GM19452 (cell line): ENCODE data around the gene NOP9.

Source experiments
- ATAC-seq: cut with Tn5 transposase; IDR thresholded peaks from one replicate; pipeline ENCODE4 v1.9.1; 2021; ENCODE audit not compliant: unreplicated experiment

Gene NOP9

GRCh38 chr14:24282736-24283135 is 16.9 kb upstream of the NOP9 start:
- no peak for ATAC-seq

DNA sequence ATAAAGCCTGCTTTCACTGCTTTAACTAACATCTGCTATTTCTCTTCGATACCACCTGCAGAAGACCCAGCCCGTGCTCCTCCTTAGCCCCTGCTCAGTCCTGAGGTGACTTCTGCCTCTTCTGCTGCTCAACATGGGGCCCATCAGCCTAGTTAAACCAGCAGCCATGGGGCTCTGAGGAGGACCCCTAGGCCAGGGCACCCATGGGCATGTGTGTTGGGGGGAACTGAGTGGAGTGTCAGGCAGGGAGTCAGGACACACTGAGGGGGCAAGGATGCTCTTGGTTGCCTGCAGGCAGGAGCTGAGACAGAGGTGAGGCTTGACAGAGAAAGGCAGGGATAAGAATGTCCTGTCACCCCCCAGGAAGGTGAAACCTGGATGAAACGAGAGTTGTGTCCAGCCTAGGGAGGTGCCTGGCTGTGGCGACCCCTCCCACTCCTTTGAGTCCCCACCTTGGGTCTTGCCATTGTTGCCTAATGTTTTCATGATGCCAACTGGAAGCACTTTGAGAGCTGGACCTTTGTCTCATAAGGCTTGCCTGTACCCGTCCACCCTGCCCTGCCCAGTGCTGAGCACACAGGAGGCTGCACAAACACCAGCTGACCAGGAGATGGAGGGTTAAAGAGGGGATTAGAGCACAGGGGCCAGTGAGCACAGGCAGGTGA is 15.7 kb upstream of the NOP9 start:
- ATAC-seq: no peak

DNA sequence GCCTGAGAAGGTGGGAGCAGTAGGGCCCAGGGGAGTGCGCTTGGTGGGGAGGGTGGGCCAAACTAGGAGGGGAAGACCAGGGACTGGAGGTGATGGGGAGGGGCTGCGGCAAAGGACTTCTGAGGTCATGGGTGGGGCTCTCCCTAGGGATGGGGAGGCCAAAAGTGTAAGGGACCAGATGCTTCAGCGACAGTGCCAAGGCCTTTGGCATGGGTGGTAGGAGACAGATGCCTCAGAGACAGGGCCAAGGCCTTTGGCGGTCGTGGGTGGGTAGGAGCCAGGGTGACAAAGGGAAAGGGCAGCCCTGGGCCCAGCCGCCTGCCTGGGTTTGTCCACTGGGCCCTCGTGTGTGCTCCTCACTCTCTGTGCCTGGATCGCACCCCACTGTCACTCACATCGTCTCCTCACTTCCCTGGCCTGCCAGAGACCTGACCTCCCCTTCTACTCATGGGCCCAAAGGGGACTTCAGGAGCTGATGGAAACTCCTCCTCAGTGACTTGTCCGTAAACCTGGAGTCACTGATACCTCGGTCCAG is 15.1 kb upstream of the NOP9 start:
- ATAC-seq: no peak

- no peak for ATAC-seq
Observed at GRCh38 chr14:24285351-24285750, 14.3 kb upstream of the NOP9 start.

DNA sequence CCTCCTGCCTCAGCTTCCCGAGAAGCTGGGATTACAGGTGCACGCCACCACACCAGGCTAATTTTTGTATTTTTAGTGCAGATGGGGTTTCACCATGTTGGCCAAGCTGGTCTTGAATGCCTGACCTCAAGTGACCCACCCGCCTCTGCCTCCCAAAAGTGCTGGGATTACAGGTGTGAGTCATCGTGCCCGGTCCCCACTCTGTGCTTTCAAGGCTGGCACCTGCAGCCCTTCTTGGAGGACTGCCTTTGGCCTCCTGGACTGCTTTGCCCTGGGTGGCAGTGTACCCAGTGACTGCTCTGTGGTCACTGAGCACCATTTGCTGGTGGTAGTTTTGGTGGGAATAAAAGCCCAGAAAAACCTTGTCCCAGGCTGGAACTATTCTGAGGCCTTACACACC is 12.7 kb upstream of the NOP9 start:
- no peak for ATAC-seq

GRCh38 chr14:24289649-24290280 is 9.9 kb upstream of the NOP9 start:
- ATAC-seq: peak; percentile 78

DNA sequence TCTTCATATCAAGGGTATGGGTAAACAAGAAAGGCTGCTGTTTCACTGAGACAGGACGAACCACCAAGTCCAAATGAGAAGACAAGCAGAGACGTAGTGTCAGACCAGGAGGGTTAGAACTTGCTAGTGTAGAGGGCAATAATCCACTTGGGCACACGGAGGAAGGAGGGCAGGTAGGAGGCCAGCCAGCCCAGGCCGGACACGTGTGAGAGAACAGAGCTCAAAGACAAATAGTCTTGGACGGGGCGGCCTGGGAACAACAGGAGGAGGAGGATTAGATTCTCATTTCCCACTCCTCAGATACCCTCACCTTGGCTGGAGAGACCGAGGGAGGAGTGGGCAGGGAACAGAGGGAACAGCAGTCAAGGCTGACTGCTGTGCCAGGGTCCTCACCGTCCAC is 8.9 kb upstream of the NOP9 start:
- no peak for ATAC-seq

- ATAC-seq: no peak
Observed at GRCh38 chr14:24291446-24292117, 8.1 kb upstream of the NOP9 start.

GRCh38 chr14:24292118-24292807 is 7.4 kb upstream of the NOP9 start:
- no peak for ATAC-seq

DNA sequence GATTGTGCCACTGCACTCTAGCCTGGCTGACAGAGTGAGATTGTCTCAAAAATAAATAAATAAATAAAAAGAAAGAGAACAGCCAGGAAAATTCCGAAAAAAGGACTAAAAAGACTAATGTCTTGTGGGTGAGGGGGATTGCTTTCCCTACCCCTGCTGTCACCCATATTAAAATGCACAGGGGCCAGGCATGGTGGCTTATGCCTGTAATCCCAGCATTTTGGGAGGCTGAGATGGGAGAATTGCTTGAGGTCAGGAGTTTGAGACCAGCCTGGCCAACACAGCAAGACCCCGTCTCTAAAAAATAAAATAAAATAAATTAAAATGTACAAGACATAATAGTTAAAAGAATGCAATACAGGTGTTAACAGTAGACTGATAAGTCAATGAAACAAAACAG is 6.1 kb upstream of the NOP9 start:
- ATAC-seq: no peak

DNA sequence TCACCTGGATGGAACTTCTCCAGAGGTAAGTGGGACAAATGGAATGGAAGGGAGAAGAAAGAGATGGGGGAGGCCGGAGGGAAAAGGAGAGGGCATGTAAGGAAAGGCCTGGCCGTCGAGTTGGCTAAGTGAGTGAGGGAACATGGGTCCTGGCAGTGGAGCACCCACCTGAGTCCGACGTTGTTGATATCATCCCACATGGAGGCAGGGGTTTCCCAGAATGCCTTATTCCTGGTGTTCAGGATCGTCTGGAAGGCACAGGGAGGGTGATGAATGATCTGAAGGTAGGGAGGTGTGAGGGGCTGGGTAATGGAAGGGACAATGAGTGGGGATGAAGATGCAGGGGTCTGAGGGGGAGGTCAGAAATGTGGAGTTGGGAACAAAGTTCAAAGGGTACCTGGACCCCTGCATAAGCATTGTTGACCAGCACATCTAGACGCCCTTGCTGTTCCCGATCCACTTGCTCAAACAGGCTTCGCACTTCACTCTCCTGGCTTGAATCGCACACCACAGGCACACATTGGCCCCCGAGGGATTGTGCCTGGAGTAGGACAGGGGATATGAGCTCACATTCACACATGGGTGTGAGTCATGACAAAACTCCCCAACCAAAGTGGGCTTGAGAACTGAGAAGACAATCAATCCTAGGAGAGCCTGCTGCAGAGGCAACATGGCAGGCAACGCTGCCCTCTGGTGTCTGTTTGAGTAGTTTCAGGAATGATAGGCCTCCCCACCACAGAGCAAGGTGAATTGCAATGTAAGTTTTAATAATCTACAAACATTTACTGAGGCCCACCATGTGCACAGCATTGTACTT is 3.1 kb upstream of the NOP9 start:
- ATAC-seq: peak; percentile 55

DNA sequence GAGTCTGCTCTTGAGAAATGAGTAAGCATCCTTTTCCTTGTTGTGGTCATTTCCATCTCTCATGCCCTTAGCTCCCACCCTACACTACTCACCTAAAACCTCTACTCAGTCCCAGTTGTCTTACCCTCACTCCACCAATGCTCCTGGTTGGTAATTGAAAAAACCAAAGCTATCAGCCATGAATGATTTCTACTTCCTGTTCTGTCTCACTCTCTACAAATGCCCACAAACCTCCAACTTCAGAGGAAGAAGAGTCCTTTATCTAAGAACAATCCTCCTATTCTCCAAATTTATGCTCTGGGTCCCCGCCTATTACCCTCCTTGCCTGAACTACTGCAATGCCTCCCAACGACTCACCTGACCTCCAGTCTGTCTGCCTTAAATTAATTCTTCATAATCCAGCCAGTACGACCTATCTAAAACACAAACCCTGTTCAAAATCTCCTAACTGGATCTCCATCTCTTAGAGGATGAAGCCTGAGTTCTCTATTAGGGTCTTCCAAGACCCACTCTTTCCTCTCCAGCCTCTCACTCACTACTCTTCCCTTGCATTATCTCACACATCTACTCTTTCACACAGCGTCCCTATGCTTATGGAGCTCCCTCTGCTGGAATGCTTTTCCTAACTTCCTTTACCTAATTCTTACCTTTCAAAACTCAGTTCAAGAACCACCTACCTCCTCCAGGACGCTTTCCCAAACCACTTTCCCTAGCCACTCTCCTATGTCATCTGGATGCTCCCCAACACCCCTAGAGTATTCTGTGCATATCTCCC is 2.3 kb upstream of the NOP9 start:
- peak; percentile 36 for ATAC-seq

DNA sequence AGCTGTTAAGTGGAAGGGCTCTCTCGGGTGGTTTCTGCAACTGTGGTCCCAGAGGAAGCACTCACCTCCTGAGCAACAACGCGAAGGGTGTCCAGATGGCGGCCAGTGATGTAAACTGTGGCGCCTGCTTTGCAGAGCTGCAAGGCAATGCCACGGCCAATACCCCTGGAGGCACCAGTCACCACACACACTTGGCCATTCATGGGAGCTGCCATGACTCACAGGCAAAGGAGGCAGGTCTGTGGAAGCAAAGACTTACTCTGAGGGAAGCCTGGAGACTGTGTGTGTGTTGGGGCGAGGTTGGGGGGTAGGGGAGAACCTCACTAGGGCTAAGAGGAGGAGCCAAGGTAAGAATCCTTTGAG is 777 bp upstream of the NOP9 start:
- ATAC-seq: no peak

- no peak for ATAC-seq
Observed at GRCh38 chr14:24300326-24300980, 803 bp downstream of the NOP9 start.

DNA sequence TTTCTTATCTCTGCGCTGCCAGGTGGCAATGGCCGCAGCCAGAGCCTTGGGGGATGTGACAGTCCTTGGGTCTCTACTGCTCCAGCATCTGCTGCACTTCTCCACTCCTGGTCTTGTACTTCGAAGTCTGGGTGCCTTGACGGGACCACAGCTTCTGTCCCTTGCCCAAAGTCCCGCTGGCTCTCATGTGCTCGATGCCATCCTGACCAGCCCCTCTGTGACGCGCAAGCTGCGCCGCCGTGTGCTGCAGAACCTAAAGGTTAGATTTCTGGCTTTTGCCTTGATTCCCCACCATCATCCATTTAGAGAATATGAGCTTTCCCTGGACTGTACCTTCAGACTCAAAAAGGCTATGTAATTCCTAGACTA is 4.4 kb downstream of the NOP9 start:
- ATAC-seq: no peak

- no peak for ATAC-seq
Observed at GRCh38 chr14:24307156-24307574, 7.5 kb downstream of the NOP9 start.

GRCh38 chr14:24307575-24308341 is 8.1 kb downstream of the NOP9 start, which contains the start of gene CIDEB:
TSS of gene CIDEB (minus strand) at chr14:24307977. CDS start at chr14:24307858, 119 bp downstream.
- no peak for ATAC-seq

- ATAC-seq: no peak
Observed at GRCh38 chr14:24308342-24309124, 8.9 kb downstream of the NOP9 start.
